H9 (cell line): ENCODE measurements around the gene ABCF1. TPM values are rescaled to one million over a fixed set of nuclear protein-coding genes. Genes with fewer than 3 reads are reported as not detected.

Experiments
- DNase-seq: peaks from one replicate; pipeline ENCODE4 v3.0.0-alpha.2; 2017
- H2AFZ ChIP-seq: one replicate; pipeline ENCODE4 v1.6.1; 2013; ENCODE audit warnings: mild to moderate bottlenecking, low read length, control low read depth, moderate library complexity
- H2AK5ac ChIP-seq: 2 replicates; pipeline ENCODE4 v1.6.1; 2013; ENCODE audit warnings: low read length, control low read depth, mixed read lengths; ENCODE audit not compliant: insufficient read length
- H2BK120ac ChIP-seq: one replicate; pipeline ENCODE4 v1.6.1; 2013; ENCODE audit warnings: low read depth, mild to moderate bottlenecking, low read length, control low read depth, inconsistent platforms; ENCODE audit not compliant: poor library complexity, severe bottlenecking
- H2BK12ac ChIP-seq: 2 replicates; pipeline ENCODE4 v1.6.1; 2013; ENCODE audit warnings: low read length, control low read depth, mixed read lengths, low read depth; ENCODE audit not compliant: insufficient read length
- H2BK15ac ChIP-seq: 2 replicates; pipeline ENCODE4 v1.6.1; 2013; ENCODE audit warnings: low read depth, low read length, control low read depth
- H2BK20ac ChIP-seq: one replicate; pipeline ENCODE4 v1.6.1; 2013; ENCODE audit warnings: low read depth, mild to moderate bottlenecking, low read length, control low read depth, inconsistent platforms; ENCODE audit not compliant: poor library complexity, severe bottlenecking
- H2BK5ac ChIP-seq: 2 replicates; pipeline ENCODE4 v1.6.1; 2013; ENCODE audit warnings: low read length, control low read depth, mixed read lengths; ENCODE audit not compliant: insufficient read length
- H3K14ac ChIP-seq: 2 replicates; pipeline ENCODE4 v1.6.1; 2013; ENCODE audit warnings: low read length, control low read depth; ENCODE audit not compliant: insufficient read depth
- H3K18ac ChIP-seq: 2 replicates; pipeline ENCODE4 v1.6.1; 2013; ENCODE audit warnings: low read depth, mild to moderate bottlenecking, mixed read lengths, low read length, control low read depth; ENCODE audit not compliant: insufficient read length
- H3K23ac ChIP-seq: 2 replicates; pipeline ENCODE4 v1.6.1; 2013; ENCODE audit warnings: low read length, control low read depth, mixed read lengths, low read depth; ENCODE audit not compliant: insufficient read length
- H3K23me2 ChIP-seq: 2 replicates; pipeline ENCODE4 v1.6.1; 2013; ENCODE audit warnings: low read depth, mild to moderate bottlenecking, mixed read lengths, low read length, control low read depth; ENCODE audit not compliant: insufficient read length, poor library complexity, severe bottlenecking
- H3K27ac ChIP-seq: 2 replicates; pipeline ENCODE4 v1.5.1; 2013; ENCODE audit warnings: low read length, control low read depth, mixed read lengths, low read depth; ENCODE audit not compliant: insufficient read length
- H3K27me3 ChIP-seq: 2 replicates; pipeline ENCODE4 v1.6.1; 2013; ENCODE audit warnings: low read length, control low read depth, inconsistent platforms; ENCODE audit not compliant: insufficient read depth
- H3K4ac ChIP-seq: 2 replicates; pipeline ENCODE4 v1.6.1; 2013; ENCODE audit warnings: low read depth, mild to moderate bottlenecking, control low read depth, inconsistent platforms, low read length, moderate library complexity
- H3K4me1 ChIP-seq: 2 replicates; pipeline ENCODE4 v1.6.1; 2013; ENCODE audit warnings: low read length, control low read depth, inconsistent platforms; ENCODE audit not compliant: insufficient read depth
- H3K4me2 ChIP-seq: 2 replicates; pipeline ENCODE4 v1.6.1; 2013; ENCODE audit warnings: low read length, control low read depth, mixed read lengths; ENCODE audit not compliant: insufficient read length, insufficient read depth
- H3K56ac ChIP-seq: 2 replicates; pipeline ENCODE4 v1.6.1; 2013; ENCODE audit warnings: low read depth, mild to moderate bottlenecking, mixed read lengths, low read length, control low read depth; ENCODE audit not compliant: insufficient read length
- H3K79me1 ChIP-seq: 2 replicates; pipeline ENCODE4 v1.6.1; 2013; ENCODE audit warnings: low read depth, mild to moderate bottlenecking, moderate library complexity, low read length, control low read depth, inconsistent platforms; ENCODE audit not compliant: insufficient read depth, poor library complexity, severe bottlenecking
- H3K79me2 ChIP-seq: 2 replicates; pipeline ENCODE4 v1.6.1; 2013; ENCODE audit warnings: low read length, control low read depth, inconsistent platforms; ENCODE audit not compliant: insufficient read depth
- H3K9ac ChIP-seq: 2 replicates; pipeline ENCODE4 v1.6.1; 2013; ENCODE audit warnings: low read length, control low read depth, mixed read lengths; ENCODE audit not compliant: insufficient read length; ENCODE audit errors: extremely low read depth
- H3K9me3 ChIP-seq: one replicate; pipeline ENCODE4 v1.6.1; 2013; ENCODE audit warnings: low read depth, low read length, inconsistent platforms; ENCODE audit not compliant: control insufficient read depth
- H3T11ph ChIP-seq: one replicate; pipeline ENCODE4 v1.6.1; 2013; ENCODE audit warnings: mild to moderate bottlenecking, low read length, control low read depth, inconsistent platforms
- H4K20me1 ChIP-seq: one replicate; pipeline ENCODE4 v1.6.1; 2013; ENCODE audit not compliant: control insufficient read depth, insufficient read length, insufficient read depth
- H4K5ac ChIP-seq: 2 replicates; pipeline ENCODE4 v1.6.1; 2013; ENCODE audit warnings: low read depth, mild to moderate bottlenecking, mixed read lengths, low read length, control low read depth; ENCODE audit not compliant: insufficient read length
- H4K8ac ChIP-seq: replicated peaks from 2 replicates; pipeline ENCODE4 v1.6.1; 2013; ENCODE audit warnings: low read length, control low read depth, mixed read lengths, low read depth; ENCODE audit not compliant: insufficient read length
- H4K91ac ChIP-seq: 2 replicates; pipeline ENCODE4 v1.6.1; 2013; ENCODE audit warnings: low read depth, mild to moderate bottlenecking, moderate library complexity, mixed read lengths, low read length, control low read depth; ENCODE audit not compliant: insufficient read length
- H3K27ac Mint-ChIP-seq, 3 experiments: 2 replicates in 2 of 3; 3 replicates in 1 of 3; pipeline ENCODE4 v1.8.0; 2020 to 2021; ENCODE audit warnings: mixed read lengths in 3 of 3, mild to moderate bottlenecking in 1 of 3, moderate library complexity in 1 of 3
- H3K27me3 Mint-ChIP-seq: 2 replicates; pipeline ENCODE4 v1.8.0; 2021; ENCODE audit warnings: low read depth, mild to moderate bottlenecking, moderate library complexity, mixed read lengths
- H3K36me3 Mint-ChIP-seq, 3 experiments: 2 replicates in 2 of 3; 3 replicates in 1 of 3; pipeline ENCODE4 v1.8.0; 2020 to 2021; ENCODE audit warnings: low read depth in 3 of 3, mixed read lengths in 3 of 3; ENCODE audit not compliant: insufficient read depth in 1 of 3
- H3K4me1 Mint-ChIP-seq, 2 experiments: 2 replicates each; pipeline ENCODE4 v1.8.0; 2020; ENCODE audit warnings: mixed read lengths in 2 of 2
- H3K4me3 Mint-ChIP-seq, 2 experiments: 2 replicates in 1 of 2; 3 replicates in 1 of 2; pipeline ENCODE4 v1.8.0; 2020 to 2021; ENCODE audit warnings: mild to moderate bottlenecking in 2 of 2, mixed read lengths in 2 of 2, moderate library complexity in 1 of 2
- H3K9me3 Mint-ChIP-seq, 2 experiments: 2 replicates in 1 of 2; 3 replicates in 1 of 2; pipeline ENCODE4 v1.8.0; 2020; ENCODE audit warnings: mild to moderate bottlenecking in 2 of 2, mixed read lengths in 2 of 2, moderate library complexity in 1 of 2
- WGBS: extraction: QIAGEN DNeasy Blood & Tissue Kit; methylation state at CpG from one replicate; pipeline ENCODE4 v1.1.7; 2013; ENCODE audit warnings: missing lambda C conversion rate, low lambda C conversion rate, mixed read lengths; ENCODE audit not compliant: insufficient read length; ENCODE audit errors: extremely low coverage; 5-methylcytosine and 5-hydroxymethylcytosine counted together
- total RNA-seq: library from RNA; stranded (reverse); gene quantifications from 2 replicates; pipeline ENCODE4 v1.2.1, GENCODE V29; 2021
- TF ChIP-seq, protein P1 (sequence below): fragments of 200-600 bp; sonication (generic); conservative IDR thresholded peaks from 3 replicates; pipeline ENCODE4 v1.8.0; 2021; ENCODE audit warnings: antibody characterized with exemption, mild to moderate bottlenecking

The ABCF1 gene
- total RNA-seq, 1 experiment from 2014 or later: 118 TPM

DNA sequence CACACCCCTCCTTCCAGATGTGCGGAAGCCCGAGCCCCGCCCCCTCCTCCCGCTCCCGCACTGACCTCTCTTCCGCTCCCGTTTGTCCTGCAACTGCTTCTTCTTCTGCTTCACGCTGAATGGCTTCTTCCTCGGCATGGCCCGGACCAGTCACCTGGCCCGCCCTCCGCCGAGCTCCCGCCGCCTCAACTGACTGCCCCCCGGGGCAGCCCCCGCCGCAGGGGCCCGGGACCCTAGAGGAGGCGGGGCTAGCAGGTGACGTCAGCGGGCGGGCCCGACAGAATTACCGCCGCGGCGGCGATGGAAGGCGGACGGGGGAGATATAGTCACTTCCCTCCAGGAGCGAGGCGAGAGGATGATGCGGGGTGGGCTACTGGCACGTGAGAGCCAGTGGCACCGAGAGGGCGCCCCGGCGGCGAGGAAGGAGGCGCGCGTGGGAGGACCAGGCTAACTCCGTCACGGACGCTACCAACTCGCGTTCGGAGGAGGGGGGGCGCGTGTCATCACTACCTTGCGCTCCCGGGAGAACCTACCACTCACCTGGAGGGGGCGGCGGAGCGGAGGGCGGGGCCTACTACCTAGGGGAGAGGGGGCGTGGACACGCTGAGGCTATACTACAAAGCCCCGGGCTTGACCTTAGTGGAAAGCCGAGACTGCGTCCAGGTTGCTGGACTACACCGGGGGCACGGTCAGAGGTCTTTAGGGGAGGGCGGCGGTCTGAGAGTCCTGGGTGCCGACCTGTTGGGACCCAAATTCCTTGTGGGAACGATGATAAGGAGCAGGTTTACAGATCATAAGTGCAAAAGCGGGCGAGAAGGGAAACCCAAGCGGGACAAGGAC is 15.0 kb upstream of the ABCF1 start, which contains the start of gene GNL1:
Gene GNL1 (minus strand): TSS at position 424 of the 840 bp plus-strand sequence. CDS start 286 bp downstream, at position 138.
- H3K27me3 Mint-ChIP-seq: no peaks in the 10 kb centered on the region

More for the DNA sequence above, 15.0 kb upstream of the ABCF1 start, which contains the start of gene GNL1:
- H3K27ac ChIP-seq: peak within 1 kb of the TSS; percentile 56
- peak within 1 kb of the TSS; percentile 22 for H3T11ph ChIP-seq
- no peak within 1 kb of the TSS for H3K56ac ChIP-seq
- Mint-ChIP-seq H3K4me3 (peak within 1 kb of the TSS; percentile 94 to 95), H3K36me3 (peaks cover 26 to 68% (median 57%) of the 10 kb centered on the region in 3 experiments), H3K9me3 (no peaks in the 10 kb centered on the region; a peak in 1 of 5 replicates), H3K4me1 (peaks cover 12 to 17% of the 10 kb centered on the region in 2 experiments), H3K27ac (peak within 1 kb of the TSS; percentile 100)
- H3K14ac ChIP-seq: peak within 1 kb of the TSS; percentile 92
- H4K5ac ChIP-seq: peak within 1 kb of the TSS; percentile 50
- peaks cover 5% of the 10 kb centered on the region; the same call in 1 of the 2 replicates for H3K79me2 ChIP-seq
- no peaks in the 10 kb centered on the region for H3K4me1 ChIP-seq
- H4K91ac ChIP-seq: no peak within 1 kb of the TSS
- no peak within 1 kb of the TSS for H2BK12ac ChIP-seq
- no peak within 1 kb of the TSS for H2BK15ac ChIP-seq
- TF ChIP-seq, protein P1, sequence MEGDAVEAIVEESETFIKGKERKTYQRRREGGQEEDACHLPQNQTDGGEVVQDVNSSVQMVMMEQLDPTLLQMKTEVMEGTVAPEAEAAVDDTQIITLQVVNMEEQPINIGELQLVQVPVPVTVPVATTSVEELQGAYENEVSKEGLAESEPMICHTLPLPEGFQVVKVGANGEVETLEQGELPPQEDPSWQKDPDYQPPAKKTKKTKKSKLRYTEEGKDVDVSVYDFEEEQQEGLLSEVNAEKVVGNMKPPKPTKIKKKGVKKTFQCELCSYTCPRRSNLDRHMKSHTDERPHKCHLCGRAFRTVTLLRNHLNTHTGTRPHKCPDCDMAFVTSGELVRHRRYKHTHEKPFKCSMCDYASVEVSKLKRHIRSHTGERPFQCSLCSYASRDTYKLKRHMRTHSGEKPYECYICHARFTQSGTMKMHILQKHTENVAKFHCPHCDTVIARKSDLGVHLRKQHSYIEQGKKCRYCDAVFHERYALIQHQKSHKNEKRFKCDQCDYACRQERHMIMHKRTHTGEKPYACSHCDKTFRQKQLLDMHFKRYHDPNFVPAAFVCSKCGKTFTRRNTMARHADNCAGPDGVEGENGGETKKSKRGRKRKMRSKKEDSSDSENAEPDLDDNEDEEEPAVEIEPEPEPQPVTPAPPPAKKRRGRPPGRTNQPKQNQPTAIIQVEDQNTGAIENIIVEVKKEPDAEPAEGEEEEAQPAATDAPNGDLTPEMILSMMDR: no peak
- peak within 1 kb of the TSS; percentile 15 for H2BK5ac ChIP-seq
- H2AK5ac ChIP-seq: no peak within 1 kb of the TSS
- H3K4me2 ChIP-seq: peak within 1 kb of the TSS; percentile 82
- no peak within 1 kb of the TSS for H2BK120ac ChIP-seq
- H3K4ac ChIP-seq: no peak within 1 kb of the TSS; the same call in 1 of the 2 replicates
- H3K23me2 ChIP-seq: peaks cover 14% of the 10 kb centered on the region
- H3K79me1 ChIP-seq: peaks cover 2% of the 10 kb centered on the region
- H2BK20ac ChIP-seq: no peak within 1 kb of the TSS
- WGBS: no CpG with 5 or more reads among the region's 71 CpGs
- H3K23ac ChIP-seq: no peak within 1 kb of the TSS
- H3K9ac ChIP-seq: peak within 1 kb of the TSS; percentile 81
- no peak within 1 kb of the TSS for H2AFZ ChIP-seq
- H3K9me3 ChIP-seq: no peaks in the 10 kb centered on the region
- H3K18ac ChIP-seq: peak within 1 kb of the TSS; percentile 98
- H4K20me1 ChIP-seq: no peaks in the 10 kb centered on the region
- H4K8ac ChIP-seq: peak within 1 kb of the TSS; percentile 32
- DNase-seq: peak; percentile 97
- H3K27me3 ChIP-seq: no peaks in the 10 kb centered on the region
